IPS-20b (cell line): ENCODE measurements around the gene FLOT1.
"Not testable (repeated sequence)": the region's sequence is repeated elsewhere in the genome, so short reads cannot be mapped to it uniquely, and the experiment has no call there.

Source experiments
- H3K27ac ChIP-seq: one replicate; pipeline ENCODE4 v1.5.1; 2013; ENCODE audit warnings: low read length
- H3K27me3 ChIP-seq: 2 replicates; pipeline ENCODE4 v1.6.1; 2013; ENCODE audit warnings: mild to moderate bottlenecking, low read length, inconsistent platforms; ENCODE audit not compliant: insufficient read depth
- H3K36me3 ChIP-seq: 2 replicates; pipeline ENCODE4 v1.6.1; 2013; ENCODE audit warnings: low read depth, mild to moderate bottlenecking, inconsistent platforms, low read length, moderate library complexity; ENCODE audit not compliant: insufficient read depth
- H3K4me1 ChIP-seq: 2 replicates; pipeline ENCODE4 v1.6.1; 2013; ENCODE audit warnings: mild to moderate bottlenecking, control low read depth, inconsistent platforms, low read length, moderate library complexity; ENCODE audit not compliant: insufficient read depth
- H3K4me3 ChIP-seq: 2 replicates; pipeline ENCODE4 v1.5.1; 2013; ENCODE audit warnings: mild to moderate bottlenecking, low read length, inconsistent platforms
- H3K9ac ChIP-seq: 2 replicates; pipeline ENCODE4 v1.6.1; 2013; ENCODE audit warnings: low read depth, mild to moderate bottlenecking, inconsistent platforms, low read length, moderate library complexity
- H3K9me3 ChIP-seq: 2 replicates; pipeline ENCODE4 v1.6.1; 2013; ENCODE audit warnings: mild to moderate bottlenecking, low read depth, low read length, inconsistent platforms; ENCODE audit not compliant: insufficient read depth

Gene FLOT1

GRCh38 chr6:30725713-30726505, 16.6 kb downstream of the FLOT1 start:
- H3K9me3 ChIP-seq: no peaks in the 10 kb centered on the region
- H3K27me3 ChIP-seq: no peaks in the 10 kb centered on the region
- H3K4me1 ChIP-seq: peaks cover 5% of the 10 kb centered on the region
- H3K27ac ChIP-seq: no peak overlapping the region
- H3K9ac ChIP-seq: no peak overlapping the region
- H3K36me3 ChIP-seq: peaks cover 80% of the 10 kb centered on the region
- H3K4me3 ChIP-seq: no peak overlapping the region

DNA sequence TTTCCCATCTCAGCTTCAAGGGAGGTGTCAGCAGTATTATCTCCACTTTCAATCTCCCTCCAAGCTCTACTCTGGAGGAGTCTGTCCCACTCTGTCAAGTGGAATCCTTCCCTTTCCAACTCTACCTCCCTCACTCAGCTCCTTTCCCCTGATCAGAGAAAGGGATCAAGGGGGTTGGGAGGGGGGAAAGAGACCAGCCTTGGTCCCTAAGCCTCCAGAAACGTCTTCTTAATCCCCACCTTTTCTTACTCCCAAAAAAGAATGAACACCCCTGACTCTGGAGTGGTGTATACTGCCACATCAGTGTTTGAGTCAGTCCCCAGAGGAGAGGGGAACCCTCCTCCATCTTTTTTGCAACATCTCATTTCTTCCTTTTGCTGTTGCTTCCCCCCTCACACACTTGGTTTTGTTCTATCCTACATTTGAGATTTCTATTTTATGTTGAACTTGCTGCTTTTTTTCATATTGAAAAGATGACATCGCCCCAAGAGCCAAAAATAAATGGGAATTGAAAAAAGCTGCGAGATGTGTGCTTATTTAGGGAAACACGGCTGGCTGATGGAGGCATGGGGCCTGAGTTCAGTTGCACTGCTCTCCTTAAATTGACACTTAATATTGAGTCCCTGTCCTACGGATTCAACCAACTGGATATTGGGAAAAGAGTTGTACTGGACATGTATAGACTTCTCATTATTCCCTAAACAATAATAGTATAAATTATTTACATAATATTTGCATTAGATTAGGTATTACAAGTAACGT, 17.4 kb downstream of the FLOT1 start:
- H3K27ac ChIP-seq: no peak overlapping the region
- H3K27me3 ChIP-seq: no peaks in the 10 kb centered on the region
- peaks cover 5% of the 10 kb centered on the region for H3K4me1 ChIP-seq
- H3K4me3 ChIP-seq: no peak overlapping the region
- H3K9ac ChIP-seq: no peak overlapping the region
- no peaks in the 10 kb centered on the region for H3K9me3 ChIP-seq
- H3K36me3 ChIP-seq: peaks cover 72% of the 10 kb centered on the region

- not testable (repeated sequence) for H3K27ac ChIP-seq, H3K9ac ChIP-seq, H3K4me3 ChIP-seq, H3K4me1 ChIP-seq, H3K9me3 ChIP-seq, H3K27me3 ChIP-seq
- peaks cover 62% of the 10 kb centered on the region for H3K36me3 ChIP-seq
Observed at GRCh38 chr6:30723843-30724741, 18.4 kb downstream of the FLOT1 start.

- not testable (repeated sequence) for H3K27me3 ChIP-seq, H3K4me1 ChIP-seq, H3K9me3 ChIP-seq, H3K27ac ChIP-seq
- H3K9ac ChIP-seq: peak overlapping the region; percentile 10; the same call in 1 of the 2 replicates
- H3K4me3 ChIP-seq: peak overlapping the region; percentile 98; the same call in 1 of the 2 replicates
- peaks cover 62% of the 10 kb centered on the region for H3K36me3 ChIP-seq
Observed at GRCh38 chr6:30723159-30723842, 19.2 kb downstream of the FLOT1 start.

DNA sequence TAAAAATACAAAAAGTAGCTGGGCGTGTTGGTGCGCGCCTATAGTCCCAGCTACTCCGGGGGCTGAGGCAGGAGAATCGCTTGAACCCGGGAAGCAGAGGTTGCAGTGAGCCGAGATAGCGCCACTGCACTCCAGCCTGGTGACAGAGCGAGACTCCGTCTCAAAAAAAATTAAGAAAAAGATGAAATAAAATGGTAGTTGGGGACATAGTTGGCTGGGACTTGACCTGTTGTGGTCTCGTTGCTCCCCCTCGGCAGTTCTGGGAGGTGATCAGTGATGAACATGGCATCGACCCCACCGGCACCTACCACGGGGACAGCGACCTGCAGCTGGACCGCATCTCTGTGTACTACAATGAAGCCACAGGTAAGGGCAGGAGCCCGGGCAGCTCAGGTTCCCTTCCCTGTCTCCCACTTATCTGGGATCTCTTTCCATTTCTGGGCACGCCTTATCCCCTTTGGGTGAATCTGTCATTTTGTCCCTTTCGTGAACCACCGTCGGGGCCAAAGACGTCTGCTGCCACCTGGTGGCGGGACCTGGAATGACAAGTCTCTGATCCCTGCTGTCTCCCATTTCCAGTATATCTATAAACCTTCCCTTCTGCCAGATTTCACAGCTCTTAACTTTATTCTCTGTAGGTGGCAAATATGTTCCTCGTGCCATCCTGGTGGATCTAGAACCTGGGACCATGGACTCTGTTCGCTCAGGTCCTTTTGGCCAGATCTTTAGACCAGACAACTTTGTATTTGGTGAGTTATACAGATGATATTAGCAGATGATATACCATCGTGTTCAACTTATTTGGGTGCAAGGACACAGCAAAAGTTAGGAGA, 20.0 kb downstream of the FLOT1 start:
- H3K9ac ChIP-seq: peak overlapping the region; percentile 99; the same call in 1 of the 2 replicates
- H3K9me3 ChIP-seq: no peaks in the 10 kb centered on the region
- H3K27ac ChIP-seq: no peak overlapping the region
- peak overlapping the region; percentile 98 for H3K4me3 ChIP-seq
- H3K4me1 ChIP-seq: peaks cover 8% of the 10 kb centered on the region
- no peaks in the 10 kb centered on the region for H3K27me3 ChIP-seq
- peaks cover 54% of the 10 kb centered on the region for H3K36me3 ChIP-seq

DNA sequence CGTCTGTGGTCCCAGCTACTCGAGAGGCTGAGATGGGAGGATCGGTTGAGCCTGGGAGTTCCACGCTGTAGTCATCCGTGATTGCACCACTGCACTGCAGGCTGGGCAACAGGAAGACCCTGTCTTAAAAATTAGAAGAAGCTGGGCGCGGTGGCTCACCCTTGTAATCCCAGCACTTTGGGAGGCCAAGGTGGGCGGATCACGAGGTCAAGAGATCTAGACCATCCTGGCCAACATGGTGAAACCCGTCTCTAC, 20.5 kb downstream of the FLOT1 start:
- H3K9me3 ChIP-seq, H3K4me1 ChIP-seq, H3K27me3 ChIP-seq: not testable (repeated sequence)
- Histone ChIP-seq H3K27ac (peak overlapping the region; percentile 56), H3K4me3 (peak overlapping the region; percentile 98), H3K36me3 (peaks cover 50% of the 10 kb centered on the region), H3K9ac (peak overlapping the region; percentile 99)

DNA sequence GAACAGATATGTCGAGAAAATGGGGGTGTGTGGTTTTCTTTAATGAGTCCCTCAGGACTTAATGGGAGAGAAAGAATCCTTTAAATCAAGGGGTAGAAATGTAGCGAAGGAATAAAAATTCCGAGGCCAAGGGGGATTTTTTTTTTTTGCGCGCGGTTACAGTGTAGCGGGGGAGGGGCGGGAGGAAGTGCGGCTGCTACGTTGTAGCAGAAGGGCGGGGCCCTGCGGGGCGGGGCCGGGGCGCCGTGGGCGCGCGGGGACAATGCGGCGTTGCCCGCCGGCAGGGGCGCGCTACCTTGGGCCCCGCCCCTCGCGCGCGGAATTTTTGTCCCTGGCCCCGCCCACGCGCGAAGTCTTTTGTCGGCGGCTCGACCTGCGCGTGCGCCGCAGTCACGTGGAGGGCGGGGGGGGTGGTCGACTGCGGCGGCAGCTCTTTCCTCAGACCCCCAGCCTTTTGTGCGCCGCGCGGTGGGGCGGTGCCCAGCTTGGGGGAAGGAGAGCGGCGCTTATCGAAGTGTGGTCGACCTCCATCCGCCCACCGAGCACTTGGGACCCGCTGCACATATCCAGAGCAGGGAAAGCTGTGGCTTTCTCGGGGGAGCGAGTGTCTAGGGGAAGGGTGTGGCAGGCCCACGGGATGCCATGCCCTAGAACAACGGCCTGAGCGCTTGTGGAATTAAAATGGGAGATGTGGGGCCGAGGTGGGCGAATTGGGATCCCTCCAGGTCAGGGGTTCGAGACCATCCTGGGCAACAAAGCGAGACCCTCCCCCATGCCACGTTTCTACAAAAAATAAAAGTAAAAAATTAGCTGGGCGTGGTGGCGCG, 21.1 kb downstream of the FLOT1 start:
- H3K27me3 ChIP-seq: no peaks in the 10 kb centered on the region
- peaks cover 50% of the 10 kb centered on the region for H3K36me3 ChIP-seq
- no peaks in the 10 kb centered on the region for H3K9me3 ChIP-seq
- H3K9ac ChIP-seq: peak overlapping the region; percentile 99
- H3K4me3 ChIP-seq: peak overlapping the region; percentile 98
- H3K4me1 ChIP-seq: peaks cover 9% of the 10 kb centered on the region
- peak overlapping the region; percentile 80 for H3K27ac ChIP-seq

DNA sequence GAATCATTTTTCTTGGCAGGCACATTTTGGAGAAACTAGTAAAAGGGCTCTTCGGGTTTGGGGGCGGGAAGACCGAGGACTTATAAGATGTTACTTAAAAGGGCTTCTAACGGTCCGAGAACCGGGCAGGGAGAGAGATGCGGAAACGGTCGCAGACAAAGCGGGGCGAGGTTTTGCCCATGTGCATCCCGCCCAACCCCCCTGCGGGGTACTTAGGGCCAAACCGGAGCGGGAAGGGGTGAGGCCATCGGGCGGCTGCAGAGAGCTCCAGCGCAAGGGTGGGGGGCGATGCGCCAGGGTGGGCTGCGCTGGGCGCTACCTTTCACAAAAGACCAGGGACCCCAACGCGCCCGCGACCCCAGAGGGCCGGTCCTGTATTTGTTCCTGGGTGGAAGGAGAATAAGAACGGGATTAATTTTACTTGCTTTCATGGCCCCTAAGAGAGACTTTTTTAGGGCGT, 21.7 kb downstream of the FLOT1 start:
- H3K4me3 ChIP-seq: peak overlapping the region; percentile 98
- H3K9me3 ChIP-seq: no peaks in the 10 kb centered on the region
- peaks cover 10% of the 10 kb centered on the region for H3K4me1 ChIP-seq
- peak overlapping the region; percentile 80 for H3K27ac ChIP-seq
- peaks cover 46% of the 10 kb centered on the region for H3K36me3 ChIP-seq
- H3K27me3 ChIP-seq: no peaks in the 10 kb centered on the region
- peak overlapping the region; percentile 99 for H3K9ac ChIP-seq

DNA sequence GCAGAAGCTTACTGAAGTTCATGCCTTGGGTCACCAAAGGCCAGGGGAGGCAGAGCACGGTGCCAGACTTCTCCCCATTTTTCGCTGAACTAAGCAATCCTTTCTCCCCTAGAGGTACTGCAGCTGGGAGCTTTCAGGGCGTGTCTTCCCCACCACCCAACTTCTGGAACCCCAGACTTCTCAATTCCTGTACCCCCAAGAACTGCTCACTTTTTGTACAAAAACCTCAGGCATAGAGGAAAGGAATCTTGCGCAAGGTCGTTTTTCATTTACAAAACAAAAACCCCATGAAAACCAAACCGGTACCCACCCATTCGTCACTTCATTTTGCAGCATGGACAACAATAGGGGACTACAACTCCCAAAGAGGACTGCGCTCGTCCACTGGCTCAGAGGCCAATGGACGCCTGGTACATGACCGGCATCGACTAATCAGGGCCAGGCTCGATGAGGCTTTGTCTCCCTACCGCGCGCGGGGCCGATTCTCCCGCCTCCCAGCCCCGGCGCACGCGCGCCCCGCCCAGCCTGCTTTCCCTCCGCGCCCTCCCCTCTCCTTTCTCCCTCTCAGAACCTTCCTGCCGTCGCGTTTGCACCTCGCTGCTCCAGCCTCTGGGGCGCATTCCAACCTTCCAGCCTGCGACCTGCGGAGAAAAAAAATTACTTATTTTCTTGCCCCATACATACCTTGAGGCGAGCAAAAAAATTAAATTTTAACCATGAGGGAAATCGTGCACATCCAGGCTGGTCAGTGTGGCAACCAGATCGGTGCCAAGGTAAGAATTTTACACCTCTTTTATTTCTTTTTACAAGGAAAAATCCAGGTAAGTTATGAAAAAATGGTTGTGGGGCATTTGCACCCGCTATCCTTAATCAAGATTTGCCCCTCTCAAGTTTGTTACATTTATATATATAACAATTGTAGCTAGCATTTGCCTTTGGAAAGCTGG, 22.4 kb downstream of the FLOT1 start, which contains the start of gene TUBB:
TSS of gene TUBB (plus strand) at position 562 of the 947 bp plus-strand sequence. CDS start at position 717, 155 bp downstream.
- peaks cover 40% of the 10 kb centered on the region for H3K36me3 ChIP-seq
- H3K27ac ChIP-seq: peak within 1 kb of the TSS; percentile 91
- H3K4me1 ChIP-seq: peaks cover 10% of the 10 kb centered on the region

More for the DNA sequence above, 22.4 kb downstream of the FLOT1 start, which contains the start of gene TUBB:
- Histone ChIP-seq H3K4me3 (peak within 1 kb of the TSS; percentile 98), H3K9ac (peak within 1 kb of the TSS; percentile 99), H3K27me3 (no peaks in the 10 kb centered on the region), H3K9me3 (no peaks in the 10 kb centered on the region)
